Common myeloid progenitor, CD34-positive (primary cell): ENCODE results near the gene CHAF1A.
A peak's percentile ranks its signal among the peaks of the same experiment; 100 is the strongest.

Source experiments
- CTCF ChIA-PET: fragments of 350-600 bp; sonication (Branson Sonifier 250); formaldehyde crosslinking; loops from one replicate; lab custom pipeline; 2021; ENCODE audit warnings: antibody characterized with exemption; lab: Charles Lee
- POLR2A ChIA-PET: fragments of 350-600 bp; sonication (Branson Sonifier 250); formaldehyde crosslinking; loops from one replicate; lab custom pipeline; 2021; ENCODE audit warnings: antibody characterized with exemption; lab: Charles Lee
- DNase-seq, 3 donors: peaks; one replicate each; pipeline versions ENCODE4 v3.0.0 to v3.0.0-alpha.2; 2013
- H3K27ac ChIP-seq, 2 experiments: 1 replicate in 1 of 2; 2 replicates in 1 of 2; pipeline ENCODE4 v1.7.0; 2013; ENCODE audit warnings: inconsistent platforms in 2 of 2, low read length in 2 of 2, mild to moderate bottlenecking in 2 of 2, low read depth in 1 of 2, moderate library complexity in 1 of 2; ENCODE audit not compliant: severe bottlenecking in 2 of 2, insufficient read depth in 1 of 2, poor library complexity in 1 of 2
- H3K27me3 ChIP-seq, 5 experiments: replicated peaks in 2 of 5; 1 replicate in 3 of 5; 2 replicates in 2 of 5; pipeline versions ENCODE4 v1.6.1 to v1.7.0; 2013; ENCODE audit warnings: low read length in 4 of 5, mild to moderate bottlenecking in 2 of 5, moderate library complexity in 2 of 5, inconsistent platforms in 1 of 5; ENCODE audit not compliant: insufficient read depth in 5 of 5, control insufficient read depth in 4 of 5
- H3K36me3 ChIP-seq, 4 experiments: 1 replicate in 2 of 4; 2 replicates in 2 of 4; pipeline versions ENCODE4 v1.6.1 to v1.7.0; 2013; ENCODE audit warnings: low read length in 3 of 4, control low read depth in 1 of 4, mild to moderate bottlenecking in 1 of 4; ENCODE audit not compliant: control insufficient read depth in 4 of 4, insufficient read depth in 4 of 4
- H3K4me1 ChIP-seq, 4 experiments: 1 replicate in 3 of 4; 2 replicates in 1 of 4; pipeline versions ENCODE4 v1.6.1 to v1.7.1; 2013; ENCODE audit warnings: low read length in 3 of 4, mild to moderate bottlenecking in 3 of 4, control low read depth in 1 of 4, inconsistent platforms in 1 of 4, moderate library complexity in 1 of 4; ENCODE audit not compliant: control insufficient read depth in 4 of 4, insufficient read depth in 4 of 4; ENCODE audit errors: control extremely low read depth in 1 of 4
- H3K4me3 ChIP-seq, 7 experiments: 1 replicate in 4 of 7; 2 replicates in 3 of 7; pipeline versions ENCODE4 v1.5.1 to v1.7.0; 2013; ENCODE audit warnings: mild to moderate bottlenecking in 7 of 7, low read length in 6 of 7, moderate library complexity in 6 of 7, inconsistent platforms in 2 of 7, low read depth in 2 of 7, control low read depth in 1 of 7; ENCODE audit not compliant: insufficient read depth in 4 of 7, control insufficient read depth in 1 of 7; ENCODE audit errors: extremely low read depth in 1 of 7
- H3K9me3 ChIP-seq, 5 experiments: 1 replicate in 4 of 5; 2 replicates in 1 of 5; pipeline versions ENCODE4 v1.6.1 to v1.7.1; 2013; ENCODE audit warnings: low read length in 4 of 5, mild to moderate bottlenecking in 2 of 5, inconsistent platforms in 1 of 5, low read depth in 1 of 5, moderate library complexity in 1 of 5; ENCODE audit not compliant: control insufficient read depth in 4 of 5, insufficient read depth in 2 of 5; ENCODE audit errors: control extremely low read depth in 1 of 5
- WGBS: methylation state at CpG from one replicate; pipeline ENCODE4 v1.1.5; 2013; ENCODE audit not compliant: insufficient coverage; 5-methylcytosine and 5-hydroxymethylcytosine counted together

CHAF1A gene

GRCh38 chr19:4416268-4416667 lies 13.8 kb downstream of the CHAF1A start:
- ChIA-PET CTCF (interaction anchor here (0.6 to 1.4 kb wide), 4 partner anchors 10 to 1358 kb away, joined by 3 read pairs; partner anchors contain the start of gene SH3GL1), POLR2A (no interaction called here)
- peaks cover 3 to 70% (median 33%) of the 10 kb centered on the region in 4 experiments for H3K36me3 ChIP-seq
- H3K4me1 ChIP-seq: no peaks in the 10 kb centered on the region
- WGBS: 96% methylated on average over 8 of the region's 9 CpGs
- no peak overlapping the region for H3K27ac ChIP-seq
- H3K4me3 ChIP-seq: no peak overlapping the region
- no peaks in the 10 kb centered on the region for H3K27me3 ChIP-seq
- DNase-seq: no peak
- H3K9me3 ChIP-seq: no peaks in the 10 kb centered on the region

DNA sequence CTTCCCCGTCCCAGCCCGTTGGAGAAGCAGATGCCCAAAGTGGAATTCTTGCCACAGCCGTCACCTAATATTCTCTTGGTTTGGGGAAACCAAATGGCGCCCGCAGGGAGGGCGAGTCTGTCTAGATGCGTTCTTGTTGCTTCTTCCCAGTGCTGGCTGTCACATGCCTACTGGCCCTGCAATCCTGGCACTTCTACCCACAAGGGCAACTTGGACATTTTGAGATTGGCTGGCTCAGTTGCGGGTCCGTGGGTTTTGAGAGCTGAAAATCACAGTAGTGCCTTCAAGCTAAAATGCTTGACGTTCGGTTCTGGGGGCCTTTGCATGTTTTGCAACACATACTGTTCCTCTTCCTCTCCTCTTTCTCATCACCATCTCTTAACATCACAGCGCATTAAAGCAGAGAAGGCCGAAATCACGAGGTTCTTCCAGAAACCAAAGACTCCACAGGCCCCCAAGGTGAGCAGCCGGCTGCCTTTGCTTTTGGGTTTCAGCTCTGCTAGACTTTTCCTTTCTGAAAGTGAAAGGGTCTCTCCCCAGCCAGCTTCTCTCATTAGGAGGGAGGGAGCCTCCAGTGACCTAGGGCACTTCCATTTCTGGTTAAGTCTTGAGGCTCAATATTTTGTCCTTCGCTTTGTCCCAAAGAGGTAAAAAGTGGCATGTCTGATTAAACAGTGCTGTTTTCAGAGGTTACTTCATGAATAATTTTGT lies 21.1 kb downstream of the CHAF1A start:
- WGBS: 99% methylated on average over 10 of the region's 16 CpGs
- Histone ChIP-seq H3K27me3 (no peaks in the 10 kb centered on the region), H3K36me3 (peaks cover 7 to 62% (median 33%) of the 10 kb centered on the region in 4 experiments), H3K27ac (peak overlapping the region in 1 of 2 experiments; percentile 36), H3K9me3 (no peaks in the 10 kb centered on the region), H3K4me1 (no peaks in the 10 kb centered on the region), H3K4me3 (no peak overlapping the region)
- CTCF ChIA-PET: no interaction called here
- DNase-seq: no peak
- POLR2A ChIA-PET: no interaction called here

DNA sequence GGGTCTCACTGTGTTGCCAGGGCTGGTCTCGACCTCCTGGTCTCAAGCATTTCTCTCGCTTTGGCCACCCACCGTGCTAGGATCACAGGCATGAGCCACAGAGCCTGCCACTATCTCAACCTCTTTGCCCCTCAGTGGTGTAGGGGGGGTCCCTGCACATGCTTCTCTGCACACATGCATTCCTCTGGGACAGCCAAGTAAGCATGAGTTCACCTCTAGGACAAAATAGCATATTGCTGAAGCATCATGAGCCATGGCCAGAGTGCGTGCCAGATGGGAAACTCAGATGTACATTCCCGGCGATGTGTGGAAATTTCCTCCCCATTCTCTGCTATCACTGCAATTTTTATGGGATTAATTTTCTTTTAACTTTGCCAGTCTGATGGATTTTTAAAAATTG lies 23.1 kb downstream of the CHAF1A start:
- Histone ChIP-seq H3K4me1 (peaks cover 0 to 10% (median 3%) of the 10 kb centered on the region in 4 experiments), H3K27ac (peak overlapping the region in 1 of 2 experiments; percentile 22), H3K9me3 (no peaks in the 10 kb centered on the region), H3K27me3 (no peaks in the 10 kb centered on the region), H3K4me3 (no peak overlapping the region), H3K36me3 (peaks cover 9 to 67% (median 39%) of the 10 kb centered on the region in 4 experiments)
- WGBS: 93% methylated on average over 2 of the region's 6 CpGs
- CTCF ChIA-PET: no interaction called here
- POLR2A ChIA-PET: interaction anchor here (0.7 kb wide), 1 partner anchor 869 kb away, joined by 3 read pairs; no protein-coding TSS in a partner anchor
- DNase-seq: no peak

- H3K27me3 ChIP-seq: no peaks in the 10 kb centered on the region
- DNase-seq: no peak
- peaks cover 0 to 33% (median 27%) of the 10 kb centered on the region in 4 experiments for H3K4me1 ChIP-seq
- ChIA-PET POLR2A (no interaction called here), CTCF (interaction anchor here (0.9 kb wide), 1 partner anchor 33 kb away, joined by 3 read pairs; no protein-coding TSS in a partner anchor)
- no peak overlapping the region for H3K27ac ChIP-seq
- no peak overlapping the region for H3K4me3 ChIP-seq
- H3K9me3 ChIP-seq: no peaks in the 10 kb centered on the region
- 96% methylated on average over 17 of the region's 20 CpGs for WGBS
- peaks cover 4 to 68% (median 32%) of the 10 kb centered on the region in 4 experiments for H3K36me3 ChIP-seq
Measured at GRCh38 chr19:4428326-4428975, 26.0 kb downstream of the CHAF1A start.

DNA sequence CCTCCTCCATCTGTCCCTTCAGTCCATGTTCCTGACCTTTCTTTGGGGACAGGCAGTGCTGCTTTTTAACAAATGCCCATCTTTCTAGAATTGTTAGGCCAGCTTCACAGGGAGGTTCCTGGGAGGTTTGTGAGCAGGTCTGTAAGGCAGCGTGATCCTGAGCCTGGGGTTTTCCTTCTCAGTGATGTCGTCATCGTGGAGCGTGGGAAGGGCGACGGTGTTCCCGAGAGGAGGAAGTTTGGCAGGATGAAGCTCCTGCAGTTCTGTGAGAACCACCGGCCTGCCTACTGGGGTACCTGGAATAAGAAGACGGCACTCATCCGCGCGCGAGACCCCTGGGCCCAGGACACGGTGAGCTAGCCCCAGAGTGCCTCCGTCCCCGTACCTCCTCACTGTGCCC lies 26.8 kb downstream of the CHAF1A start:
- peaks cover 0 to 33% (median 27%) of the 10 kb centered on the region in 4 experiments for H3K4me1 ChIP-seq
- DNase-seq: no peak
- peaks cover 4 to 66% (median 27%) of the 10 kb centered on the region in 4 experiments for H3K36me3 ChIP-seq
- POLR2A ChIA-PET: no interaction called here
- no peak overlapping the region for H3K4me3 ChIP-seq
- no peaks in the 10 kb centered on the region for H3K27me3 ChIP-seq
- WGBS: 95% methylated on average over 16 of the region's 16 CpGs
- CTCF ChIA-PET: interaction anchor here (0.9 to 1.3 kb wide), 2 partner anchors 14 to 34 kb away, joined by 3 read pairs; no protein-coding TSS in a partner anchor
- no peak overlapping the region for H3K27ac ChIP-seq
- H3K9me3 ChIP-seq: no peaks in the 10 kb centered on the region

- ChIA-PET POLR2A (interaction anchor here (0.8 kb wide), 1 partner anchor 16 kb away, joined by 3 read pairs; no protein-coding TSS in a partner anchor), CTCF (interaction anchor here (1.0 to 1.3 kb wide), 2 partner anchors 15 to 39 kb away, joined by 3 read pairs; no protein-coding TSS in a partner anchor)
- Histone ChIP-seq H3K36me3 (peaks cover 6 to 69% (median 30%) of the 10 kb centered on the region in 4 experiments), H3K27me3 (no peaks in the 10 kb centered on the region), H3K27ac (no peak overlapping the region), H3K4me3 (no peak overlapping the region), H3K4me1 (peaks cover 0 to 33% (median 27%) of the 10 kb centered on the region in 4 experiments), H3K9me3 (no peaks in the 10 kb centered on the region)
- 95% methylated on average over 12 of the region's 12 CpGs for WGBS
- no peak for DNase-seq
Measured at GRCh38 chr19:4429771-4430171, 27.3 kb downstream of the CHAF1A start.
